Colonic mucosa (tissue), 4 donors: ENCODE results near the gene NELFB. TPM values are rescaled to one million over a fixed set of nuclear protein-coding genes. Genes with fewer than 3 reads are reported as not detected.

Experiments used
- DNase-seq: peaks from one replicate; pipeline ENCODE4 v3.0.0-alpha.2; 2020
- H3K27ac ChIP-seq: fragments of 200-600 bp; one replicate; pipeline ENCODE4 v1.8.0; 2021
- H3K27me3 ChIP-seq: fragments of 200-600 bp; one replicate; pipeline ENCODE4 v1.8.0; 2021
- H3K36me3 ChIP-seq: fragments of 200-600 bp; one replicate; pipeline ENCODE4 v1.8.0; 2021
- H3K4me1 ChIP-seq: fragments of 200-600 bp; one replicate; pipeline ENCODE4 v1.8.0; 2021; ENCODE audit warnings: mild to moderate bottlenecking
- H3K4me3 ChIP-seq: fragments of 200-600 bp; one replicate; pipeline ENCODE4 v1.8.0; 2021
- H3K9ac ChIP-seq, 2 donors: one replicate each; pipeline ENCODE4 v1.7.0; 2013; ENCODE audit warnings: control low read depth in 2 of 2, low read depth in 2 of 2, low read length in 2 of 2
- H3K9me3 ChIP-seq: fragments of 200-600 bp; one replicate; pipeline ENCODE4 v1.8.0; 2021
- CTCF ChIP-seq: fragments of 200-600 bp; IDR thresholded peaks from one replicate; pipeline ENCODE4 v1.8.0; 2022; ENCODE audit warnings: antibody characterized with exemption, mild to moderate bottlenecking
- intact Hi-C: fragments of 100-400 bp; cut with DNase I; formaldehyde crosslinking; loops from one replicate; pipeline ENCODE4 v1.14.1; 2022
- total RNA-seq, 2 donors: library from RNA; stranded (reverse); fragmentation: NEBNext Ultra II Directional in 1 of 2; extraction: Animal tissue kit (Norgen Biotek cat#: 25700) in 1 of 2; gene quantifications; one replicate each; pipeline ENCODE4 v1.2.1, GENCODE V29; 2021
- donor health status: healthy.
- donor health status: DM: no; HTN: no; CAD: no.
- donor health status: DM: no; HTN: no; CAD: no.

NELFB gene
- total RNA-seq, 2 donors from 2014 or later, result 62.1 to 87.1 TPM

GRCh38 chr9:137243626-137244485 lies 11.3 kb upstream of the NELFB start:
- H3K4me3 ChIP-seq, result no peak overlapping the region
- H3K36me3 ChIP-seq, result peaks cover 10% of the 10 kb centered on the region
- no peak overlapping the region for H3K27ac ChIP-seq
- no peak for TF ChIP-seq CTCF
- peaks cover 13% of the 10 kb centered on the region for H3K4me1 ChIP-seq
- no peak for DNase-seq
- intact Hi-C loops, result no loop called here
- H3K27me3 ChIP-seq, result no peaks in the 10 kb centered on the region
- H3K9me3 ChIP-seq, result no peaks in the 10 kb centered on the region
- H3K9ac ChIP-seq, result peak overlapping the region in 1 of 2 donors; percentile 30

GRCh38 chr9:137244486-137245449 lies 10.4 kb upstream of the NELFB start:
- Histone ChIP-seq H3K27me3 (no peaks in the 10 kb centered on the region), H3K36me3 (peaks cover 10% of the 10 kb centered on the region), H3K9me3 (no peaks in the 10 kb centered on the region), H3K9ac (no peak overlapping the region), H3K27ac (no peak overlapping the region), H3K4me1 (peaks cover 13% of the 10 kb centered on the region), H3K4me3 (no peak overlapping the region)
- intact Hi-C loops, result no loop called here
- TF ChIP-seq CTCF, result no peak
- no peak for DNase-seq

- Histone ChIP-seq H3K9me3 (no peaks in the 10 kb centered on the region), H3K36me3 (peaks cover 10% of the 10 kb centered on the region), H3K9ac (no peak overlapping the region), H3K4me1 (peaks cover 13% of the 10 kb centered on the region), H3K4me3 (no peak overlapping the region), H3K27me3 (no peaks in the 10 kb centered on the region), H3K27ac (no peak overlapping the region)
- no peak for TF ChIP-seq CTCF
- intact Hi-C loops, result no loop called here
- no peak for DNase-seq
These were observed 9.4 kb upstream of the NELFB start for GRCh38 chr9:137245450-137246421.

GRCh38 chr9:137247135-137247915 lies 7.8 kb upstream of the NELFB start:
- intact Hi-C loops, result no loop called here
- no peaks in the 10 kb centered on the region for H3K9me3 ChIP-seq
- H3K27me3 ChIP-seq, result no peaks in the 10 kb centered on the region
- no peak overlapping the region for H3K4me3 ChIP-seq
- H3K36me3 ChIP-seq, result peaks cover 10% of the 10 kb centered on the region
- no peak overlapping the region for H3K9ac ChIP-seq
- peaks cover 9% of the 10 kb centered on the region for H3K4me1 ChIP-seq
- no peak overlapping the region for H3K27ac ChIP-seq
- no peak for DNase-seq
- no peak for TF ChIP-seq CTCF
